ENCODE results near the gene MB.

- no peak for TF ChIP-seq CTCF (IDR thresholded peaks at IDR 0.05)
- TF ChIP-seq ZFX (IDR thresholded peaks at IDR 0.05; ENCODE audit: borderline replicate concordance): no peak
Observed at GRCh38 chr22:35587896-35588295, 29.2 kb downstream of the MB start.
